ENCODE results near the gene GTF3C1. TPM values are rescaled to one million over a fixed set of nuclear protein-coding genes. Genes with fewer than 3 reads are reported as not detected.

GTF3C1 gene
- total RNA-seq, 1 experiment from 2014 or later = 121 TPM

DNA sequence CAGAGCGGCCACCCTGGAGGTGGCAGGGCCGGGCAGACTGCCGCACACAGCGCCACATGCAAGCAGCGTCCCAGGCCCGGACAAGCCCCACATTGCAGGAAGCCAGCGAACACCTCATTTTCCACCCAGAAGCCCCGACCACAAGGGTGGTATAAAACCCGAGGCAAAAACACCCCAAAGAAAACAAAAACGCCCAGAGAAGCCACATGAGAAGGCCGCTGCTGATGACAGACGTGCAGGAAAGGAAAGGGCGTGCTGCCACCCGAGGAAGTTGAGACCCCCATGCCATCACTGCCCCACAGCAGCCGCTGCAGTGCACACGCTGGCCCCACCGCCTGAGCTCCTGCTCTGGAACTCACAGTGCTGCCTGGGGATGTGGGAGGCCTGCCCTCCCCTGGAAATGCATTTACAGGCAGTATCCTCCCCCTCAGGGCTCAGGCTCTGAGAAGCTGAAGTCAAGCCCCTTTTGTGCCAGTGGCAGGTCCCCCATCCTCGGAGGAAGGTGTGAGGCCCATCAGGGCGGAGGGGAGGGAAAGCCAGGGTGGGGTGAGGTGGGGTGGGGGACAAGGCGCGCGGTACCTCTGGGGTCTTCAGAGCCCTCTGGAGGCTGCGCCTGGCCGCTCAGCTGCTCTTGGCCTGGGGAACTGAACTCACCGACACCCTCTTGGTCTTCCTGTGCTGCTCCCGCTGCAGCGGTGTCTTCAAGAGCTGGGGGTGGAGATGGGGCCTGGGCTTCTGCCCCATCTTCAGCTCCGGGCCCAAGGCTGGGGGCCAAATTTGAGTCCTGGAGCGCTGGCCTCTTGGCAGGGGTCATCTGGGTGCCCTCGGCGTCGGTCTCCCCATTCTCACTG lies 85.7 kb downstream of the GTF3C1 start:
- peaks cover 9% of the 10 kb centered on the region; the same call in 1 of the 2 replicates for H3K36me3 ChIP-seq (ENCODE audit: control insufficient read depth, insufficient read depth, low read length)
- ATAC-seq (no peak), DNase-seq (ENCODE audit: low read depth, low spot score) (no peak)
- no TSS peak for BruUV-seq (replicated peaks)
- CTCF ChIA-PET = no interaction called here
- H3K27me3 ChIP-seq (ENCODE audit: control insufficient read depth, insufficient read depth, low read length) = no peaks in the 10 kb centered on the region
- H3K4me3 ChIP-seq (ENCODE audit: low read depth in 2 of 2, low read length in 2 of 2) = no peak overlapping the region
- no peaks in the 10 kb centered on the region for H3K4me1 ChIP-seq (ENCODE audit: control insufficient read depth, insufficient read depth, low read length)
- no peaks in the 10 kb centered on the region for H3K9me3 ChIP-seq (ENCODE audit: control insufficient read depth, insufficient read depth, low read depth, low read length)
- in situ Hi-C loops (cut with HindIII; ENCODE audit: low pct_unique_long_range_greater_than_20kb, low sequenced_read_pairs) = no loop called here
- POLR2A ChIA-PET = no interaction called here
- H3K27ac ChIP-seq (ENCODE audit: low read length) = no peak overlapping the region
- TF ChIP-seq TCF7L2 (IDR thresholded peaks at IDR 0.05; ENCODE audit: low read depth, low read length) (no peak), POLR2AphosphoS5 (IDR thresholded peaks at IDR 0.05; ENCODE audit: low read depth, low read length) (no peak), SIN3A (IDR thresholded peaks at IDR 0.05; ENCODE audit: borderline replicate concordance, insufficient read depth, low read depth, low read length) (no peak)
- TF ChIP-seq, protein P1, sequence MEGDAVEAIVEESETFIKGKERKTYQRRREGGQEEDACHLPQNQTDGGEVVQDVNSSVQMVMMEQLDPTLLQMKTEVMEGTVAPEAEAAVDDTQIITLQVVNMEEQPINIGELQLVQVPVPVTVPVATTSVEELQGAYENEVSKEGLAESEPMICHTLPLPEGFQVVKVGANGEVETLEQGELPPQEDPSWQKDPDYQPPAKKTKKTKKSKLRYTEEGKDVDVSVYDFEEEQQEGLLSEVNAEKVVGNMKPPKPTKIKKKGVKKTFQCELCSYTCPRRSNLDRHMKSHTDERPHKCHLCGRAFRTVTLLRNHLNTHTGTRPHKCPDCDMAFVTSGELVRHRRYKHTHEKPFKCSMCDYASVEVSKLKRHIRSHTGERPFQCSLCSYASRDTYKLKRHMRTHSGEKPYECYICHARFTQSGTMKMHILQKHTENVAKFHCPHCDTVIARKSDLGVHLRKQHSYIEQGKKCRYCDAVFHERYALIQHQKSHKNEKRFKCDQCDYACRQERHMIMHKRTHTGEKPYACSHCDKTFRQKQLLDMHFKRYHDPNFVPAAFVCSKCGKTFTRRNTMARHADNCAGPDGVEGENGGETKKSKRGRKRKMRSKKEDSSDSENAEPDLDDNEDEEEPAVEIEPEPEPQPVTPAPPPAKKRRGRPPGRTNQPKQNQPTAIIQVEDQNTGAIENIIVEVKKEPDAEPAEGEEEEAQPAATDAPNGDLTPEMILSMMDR (IDR thresholded peaks at IDR 0.05) = no peak
- TF ChIP-seq, protein P2, sequence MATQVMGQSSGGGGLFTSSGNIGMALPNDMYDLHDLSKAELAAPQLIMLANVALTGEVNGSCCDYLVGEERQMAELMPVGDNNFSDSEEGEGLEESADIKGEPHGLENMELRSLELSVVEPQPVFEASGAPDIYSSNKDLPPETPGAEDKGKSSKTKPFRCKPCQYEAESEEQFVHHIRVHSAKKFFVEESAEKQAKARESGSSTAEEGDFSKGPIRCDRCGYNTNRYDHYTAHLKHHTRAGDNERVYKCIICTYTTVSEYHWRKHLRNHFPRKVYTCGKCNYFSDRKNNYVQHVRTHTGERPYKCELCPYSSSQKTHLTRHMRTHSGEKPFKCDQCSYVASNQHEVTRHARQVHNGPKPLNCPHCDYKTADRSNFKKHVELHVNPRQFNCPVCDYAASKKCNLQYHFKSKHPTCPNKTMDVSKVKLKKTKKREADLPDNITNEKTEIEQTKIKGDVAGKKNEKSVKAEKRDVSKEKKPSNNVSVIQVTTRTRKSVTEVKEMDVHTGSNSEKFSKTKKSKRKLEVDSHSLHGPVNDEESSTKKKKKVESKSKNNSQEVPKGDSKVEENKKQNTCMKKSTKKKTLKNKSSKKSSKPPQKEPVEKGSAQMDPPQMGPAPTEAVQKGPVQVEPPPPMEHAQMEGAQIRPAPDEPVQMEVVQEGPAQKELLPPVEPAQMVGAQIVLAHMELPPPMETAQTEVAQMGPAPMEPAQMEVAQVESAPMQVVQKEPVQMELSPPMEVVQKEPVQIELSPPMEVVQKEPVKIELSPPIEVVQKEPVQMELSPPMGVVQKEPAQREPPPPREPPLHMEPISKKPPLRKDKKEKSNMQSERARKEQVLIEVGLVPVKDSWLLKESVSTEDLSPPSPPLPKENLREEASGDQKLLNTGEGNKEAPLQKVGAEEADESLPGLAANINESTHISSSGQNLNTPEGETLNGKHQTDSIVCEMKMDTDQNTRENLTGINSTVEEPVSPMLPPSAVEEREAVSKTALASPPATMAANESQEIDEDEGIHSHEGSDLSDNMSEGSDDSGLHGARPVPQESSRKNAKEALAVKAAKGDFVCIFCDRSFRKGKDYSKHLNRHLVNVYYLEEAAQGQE (IDR thresholded peaks at IDR 0.05; ENCODE audit: insufficient read depth in 1 of 2, low read depth in 2 of 2, low read length in 1 of 2) = no peak
- intact Hi-C loops (cut with micrococcal nuclease; ENCODE audit: unreplicated experiment) = no loop called here

DNA sequence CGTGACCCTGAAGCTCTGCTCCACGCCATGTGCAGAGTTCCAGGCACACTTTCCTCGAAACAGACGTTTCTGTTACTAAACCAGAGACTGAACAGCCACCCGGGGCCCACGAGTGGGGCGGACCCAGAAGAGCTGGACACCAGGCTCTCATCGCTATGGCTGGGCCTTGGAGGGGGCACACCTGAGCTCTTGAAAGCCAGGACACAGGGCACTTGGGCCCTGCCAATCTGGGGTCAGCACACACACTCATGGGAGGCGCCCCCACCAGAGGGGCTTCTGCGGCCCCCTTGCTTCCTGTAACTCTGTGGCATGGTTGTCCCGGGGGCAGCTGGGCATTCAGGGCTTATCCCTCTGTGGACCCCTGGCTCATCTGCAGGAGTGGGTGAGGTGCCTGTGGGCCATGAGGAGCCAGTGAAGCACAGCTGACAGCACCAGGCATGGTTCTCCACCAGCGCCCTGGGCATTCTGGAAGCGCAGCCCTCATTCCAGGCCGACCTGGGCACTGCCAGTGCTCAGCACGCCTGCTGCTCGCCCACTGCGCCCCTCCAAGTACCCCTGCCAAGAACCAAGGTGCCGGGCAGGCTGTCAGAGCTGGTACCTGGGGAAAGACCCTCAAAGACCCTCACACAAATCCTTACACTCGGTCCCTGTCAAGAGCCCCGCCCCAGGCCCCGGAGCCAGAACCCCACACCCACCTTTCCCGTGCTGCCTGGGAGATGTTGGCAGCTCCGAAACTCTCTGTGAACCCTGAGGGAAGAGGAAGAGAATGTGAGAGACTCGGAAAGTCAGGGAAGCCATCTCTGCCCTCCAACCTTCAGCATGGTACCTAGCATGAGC lies 86.6 kb downstream of the GTF3C1 start:
- Histone ChIP-seq H3K4me3 (ENCODE audit: low read depth in 2 of 2, low read length in 2 of 2) (no peak overlapping the region), H3K9me3 (ENCODE audit: control insufficient read depth, insufficient read depth, low read depth, low read length) (no peaks in the 10 kb centered on the region), H3K27me3 (ENCODE audit: control insufficient read depth, insufficient read depth, low read length) (no peaks in the 10 kb centered on the region), H3K27ac (ENCODE audit: low read length) (no peak overlapping the region), H3K36me3 (ENCODE audit: control insufficient read depth, insufficient read depth, low read length) (peaks cover 4% of the 10 kb centered on the region; the same call in 1 of the 2 replicates), H3K4me1 (ENCODE audit: control insufficient read depth, insufficient read depth, low read length) (no peaks in the 10 kb centered on the region)
- DNase-seq (ENCODE audit: low read depth, low spot score) (no peak), ATAC-seq (no peak)
- intact Hi-C loops (cut with micrococcal nuclease; ENCODE audit: unreplicated experiment) (no loop called here), in situ Hi-C loops (cut with HindIII; ENCODE audit: low pct_unique_long_range_greater_than_20kb, low sequenced_read_pairs) (no loop called here)
- no TSS peak for BruUV-seq (replicated peaks)
- ChIA-PET CTCF (no interaction called here), POLR2A (no interaction called here)
- no peak for TF ChIP-seq POLR2AphosphoS5 (IDR thresholded peaks at IDR 0.05; ENCODE audit: low read depth, low read length)
- TF ChIP-seq, protein P1 (IDR thresholded peaks at IDR 0.05) = no peak
- TF ChIP-seq SIN3A (IDR thresholded peaks at IDR 0.05; ENCODE audit: borderline replicate concordance, insufficient read depth, low read depth, low read length) = no peak
- no peak for TF ChIP-seq TCF7L2 (IDR thresholded peaks at IDR 0.05; ENCODE audit: low read depth, low read length)
- TF ChIP-seq, protein P2 (IDR thresholded peaks at IDR 0.05; ENCODE audit: insufficient read depth in 1 of 2, low read depth in 2 of 2, low read length in 1 of 2) = no peak

Measured in Panc1 (cell line).